Hepatocyte (in vitro differentiated cells): Measurements from ENCODE around the gene TNNC1. TPM values are rescaled to one million over a fixed set of nuclear protein-coding genes. Genes with fewer than 3 reads are reported as not detected.

ENCODE experiments used
- DNase-seq: peaks from one replicate; pipeline ENCODE4 v3.0.0-alpha.2; 2016; ENCODE audit warnings: low spot score
- H2AFZ ChIP-seq: fragments of 200-600 bp; sonication (generic); 2 replicates; pipeline ENCODE4 v1.6.0; 2016; ENCODE audit warnings: antibody characterized with exemption, mild to moderate bottlenecking
- H3K27ac ChIP-seq: fragments of 200-600 bp; sonication (generic); 2 replicates; pipeline ENCODE4 v1.5.1; 2016; ENCODE audit warnings: mild to moderate bottlenecking
- H3K27me3 ChIP-seq: fragments of 200-600 bp; sonication (generic); 2 replicates; pipeline ENCODE4 v1.6.1; 2016
- H3K36me3 ChIP-seq: fragments of 200-600 bp; sonication (generic); replicated peaks from 2 replicates; pipeline ENCODE4 v1.5.1; 2016; ENCODE audit warnings: low read depth; ENCODE audit not compliant: insufficient read depth
- H3K4me1 ChIP-seq: fragments of 200-600 bp; sonication (generic); 2 replicates; pipeline ENCODE4 v1.5.1; 2016; ENCODE audit warnings: mild to moderate bottlenecking, moderate library complexity; ENCODE audit not compliant: insufficient read depth
- H3K4me2 ChIP-seq: fragments of 200-600 bp; sonication (generic); 2 replicates; pipeline ENCODE4 v1.6.0; 2016
- H3K4me3 ChIP-seq: fragments of 200-600 bp; sonication (generic); 2 replicates; pipeline ENCODE4 v1.5.1; 2016; ENCODE audit warnings: mild to moderate bottlenecking
- H3K79me2 ChIP-seq: fragments of 200-600 bp; sonication (generic); 2 replicates; pipeline ENCODE4 v1.6.0; 2017; ENCODE audit warnings: mild to moderate bottlenecking
- H3K9me2 ChIP-seq: fragments of 200-600 bp; sonication (generic); replicated peaks from 2 replicates; pipeline ENCODE4 v1.6.0; 2017; ENCODE audit warnings: mild to moderate bottlenecking; ENCODE audit not compliant: insufficient read depth
- H3K9me3 ChIP-seq: fragments of 200-600 bp; sonication (generic); 2 replicates; pipeline ENCODE4 v1.5.1; 2016; ENCODE audit warnings: low read depth, mild to moderate bottlenecking
- H4K20me1 ChIP-seq: fragments of 200-600 bp; sonication (generic); 2 replicates; pipeline ENCODE4 v1.6.0; 2016; ENCODE audit warnings: mild to moderate bottlenecking; ENCODE audit not compliant: insufficient read depth, poor library complexity, severe bottlenecking
- EZH2 ChIP-seq: fragments of 200-600 bp; sonication (generic); IDR thresholded peaks from 2 replicates; pipeline ENCODE4 v1.6.1; 2016; ENCODE audit warnings: antibody characterized with exemption, mild to moderate bottlenecking, borderline replicate concordance
- EZH2phosphoT487 ChIP-seq: fragments of 200-600 bp; sonication (generic); IDR thresholded peaks from one replicate; pipeline ENCODE4 v1.6.1; 2018; ENCODE audit warnings: antibody characterized with exemption, mild to moderate bottlenecking, low read depth, moderate library complexity; ENCODE audit not compliant: unreplicated experiment, severe bottlenecking
- WGBS: methylation state at CpG from one replicate; pipeline ENCODE4 v1.1.6; 2016; ENCODE audit warnings: low lambda C conversion rate; ENCODE audit errors: missing lambda C conversion rate; 5-methylcytosine and 5-hydroxymethylcytosine counted together
- polyA plus RNA-seq: library from polyadenylated mRNA; unstranded; fragments of >200 nt; fragmentation: Nextera tagmentation; extraction: Ambion mirVana; gene quantifications from 2 replicates; pipeline ENCODE4 v1.2.1, GENCODE V29; 2016
- total RNA-seq: library from RNA; depleted of rRNA; stranded (reverse); fragments of >200 nt; gene quantifications from 2 replicates; pipeline ENCODE4 v1.2.3, GENCODE V29; 2014
- TF ChIP-seq, protein P1 (sequence below): fragments of 200-600 bp; sonication (generic); IDR thresholded peaks from 2 replicates; pipeline ENCODE4 v1.5.1; 2016; ENCODE audit warnings: antibody characterized with exemption, mild to moderate bottlenecking; ENCODE audit not compliant: poor library complexity

TNNC1 gene
- total and polyA plus RNA-seq, 2 experiments from 2014 or later: 9.7 to 15.0 TPM

- Histone ChIP-seq H4K20me1 (no peaks in the 10 kb centered on the region), H2AFZ (no peak overlapping the region), H3K36me3 (no peaks in the 10 kb centered on the region)
These were observed 34.9 kb upstream of the TNNC1 start for GRCh38 chr3:52488746-52489145.

DNA sequence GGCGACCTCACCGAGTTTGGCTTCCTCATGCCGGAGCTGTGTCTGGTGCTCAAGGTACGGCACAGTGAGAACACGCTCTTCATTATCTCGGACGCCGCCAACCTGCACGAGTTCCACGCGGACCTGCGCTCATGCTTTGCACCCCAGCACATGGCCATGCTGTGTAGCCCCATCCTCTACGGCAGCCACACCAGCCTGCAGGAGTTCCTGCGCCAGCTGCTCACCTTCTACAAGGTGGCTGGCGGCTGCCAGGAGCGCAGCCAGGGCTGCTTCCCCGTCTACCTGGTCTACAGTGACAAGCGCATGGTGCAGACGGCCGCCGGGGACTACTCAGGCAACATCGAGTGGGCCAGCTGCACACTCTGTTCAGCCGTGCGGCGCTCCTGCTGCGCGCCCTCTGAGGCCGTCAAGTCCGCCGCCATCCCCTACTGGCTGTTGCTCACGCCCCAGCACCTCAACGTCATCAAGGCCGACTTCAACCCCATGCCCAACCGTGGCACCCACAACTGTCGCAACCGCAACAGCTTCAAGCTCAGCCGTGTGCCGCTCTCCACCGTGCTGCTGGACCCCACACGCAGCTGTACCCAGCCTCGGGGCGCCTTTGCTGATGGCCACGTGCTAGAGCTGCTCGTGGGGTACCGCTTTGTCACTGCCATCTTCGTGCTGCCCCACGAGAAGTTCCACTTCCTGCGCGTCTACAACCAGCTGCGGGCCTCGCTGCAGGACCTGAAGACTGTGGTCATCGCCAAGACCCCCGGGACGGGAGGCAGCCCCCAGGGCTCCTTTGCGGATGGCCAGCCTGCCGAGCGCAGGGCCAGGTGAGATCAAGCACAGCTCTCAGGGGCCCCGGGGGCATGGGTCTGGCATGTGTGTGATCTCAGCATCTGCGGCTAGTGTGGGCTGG, 34.2 kb upstream of the TNNC1 start:
- Histone ChIP-seq H3K4me2 (no peak overlapping the region), H3K4me3 (no peak overlapping the region), H4K20me1 (no peaks in the 10 kb centered on the region), H3K36me3 (no peaks in the 10 kb centered on the region), H2AFZ (no peak overlapping the region), H3K9me2 (no peaks in the 10 kb centered on the region), H3K4me1 (peaks cover 18% of the 10 kb centered on the region), H3K9me3 (no peaks in the 10 kb centered on the region), H3K79me2 (no peaks in the 10 kb centered on the region), H3K27ac (no peak overlapping the region), H3K27me3 (no peaks in the 10 kb centered on the region)
- TF ChIP-seq EZH2phosphoT487: no peak
- TF ChIP-seq EZH2: no peak
- TF ChIP-seq, protein P1, sequence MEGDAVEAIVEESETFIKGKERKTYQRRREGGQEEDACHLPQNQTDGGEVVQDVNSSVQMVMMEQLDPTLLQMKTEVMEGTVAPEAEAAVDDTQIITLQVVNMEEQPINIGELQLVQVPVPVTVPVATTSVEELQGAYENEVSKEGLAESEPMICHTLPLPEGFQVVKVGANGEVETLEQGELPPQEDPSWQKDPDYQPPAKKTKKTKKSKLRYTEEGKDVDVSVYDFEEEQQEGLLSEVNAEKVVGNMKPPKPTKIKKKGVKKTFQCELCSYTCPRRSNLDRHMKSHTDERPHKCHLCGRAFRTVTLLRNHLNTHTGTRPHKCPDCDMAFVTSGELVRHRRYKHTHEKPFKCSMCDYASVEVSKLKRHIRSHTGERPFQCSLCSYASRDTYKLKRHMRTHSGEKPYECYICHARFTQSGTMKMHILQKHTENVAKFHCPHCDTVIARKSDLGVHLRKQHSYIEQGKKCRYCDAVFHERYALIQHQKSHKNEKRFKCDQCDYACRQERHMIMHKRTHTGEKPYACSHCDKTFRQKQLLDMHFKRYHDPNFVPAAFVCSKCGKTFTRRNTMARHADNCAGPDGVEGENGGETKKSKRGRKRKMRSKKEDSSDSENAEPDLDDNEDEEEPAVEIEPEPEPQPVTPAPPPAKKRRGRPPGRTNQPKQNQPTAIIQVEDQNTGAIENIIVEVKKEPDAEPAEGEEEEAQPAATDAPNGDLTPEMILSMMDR: no peak
- no peak for DNase-seq
- 96% methylated on average over 54 of the region's 59 CpGs for WGBS

More at GRCh38 chr3:52488746-52489145, 34.9 kb upstream of the TNNC1 start:
- no peak overlapping the region for H3K27ac ChIP-seq
- DNase-seq: no peak
- H3K4me1 ChIP-seq: peaks cover 11% of the 10 kb centered on the region
- no peak for TF ChIP-seq EZH2phosphoT487
- TF ChIP-seq EZH2: no peak
- TF ChIP-seq, protein P1: no peak
- no peaks in the 10 kb centered on the region for H3K9me3 ChIP-seq
- no peaks in the 10 kb centered on the region for H3K27me3 ChIP-seq
- no peaks in the 10 kb centered on the region for H3K79me2 ChIP-seq
- H3K4me2 ChIP-seq: no peak overlapping the region
- H3K9me2 ChIP-seq: no peaks in the 10 kb centered on the region
- 94% methylated on average over 3 of the region's 3 CpGs for WGBS
- H3K4me3 ChIP-seq: no peak overlapping the region

DNA sequence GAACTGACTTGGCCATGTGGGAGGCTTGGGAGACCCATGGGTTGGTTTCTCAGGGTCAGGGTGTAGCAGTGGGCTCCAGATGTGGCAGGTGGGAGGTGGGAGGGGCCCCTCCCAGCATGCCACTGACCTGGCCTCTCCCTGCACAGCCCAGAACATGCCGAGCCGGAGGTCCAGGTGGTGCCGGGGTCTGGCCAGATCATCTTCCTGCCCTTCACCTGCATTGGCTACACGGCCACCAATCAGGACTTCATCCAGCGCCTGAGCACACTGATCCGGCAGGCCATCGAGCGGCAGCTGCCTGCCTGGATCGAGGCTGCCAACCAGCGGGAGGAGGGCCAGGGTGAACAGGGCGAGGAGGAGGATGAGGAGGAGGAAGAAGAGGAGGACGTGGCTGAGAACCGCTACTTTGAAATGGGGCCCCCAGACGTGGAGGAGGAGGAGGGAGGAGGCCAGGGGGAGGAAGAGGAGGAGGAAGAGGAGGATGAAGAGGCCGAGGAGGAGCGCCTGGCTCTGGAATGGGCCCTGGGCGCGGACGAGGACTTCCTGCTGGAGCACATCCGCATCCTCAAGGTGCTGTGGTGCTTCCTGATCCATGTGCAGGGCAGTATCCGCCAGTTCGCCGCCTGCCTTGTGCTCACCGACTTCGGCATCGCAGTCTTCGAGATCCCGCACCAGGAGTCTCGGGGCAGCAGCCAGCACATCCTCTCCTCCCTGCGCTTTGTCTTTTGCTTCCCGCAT, 33.4 kb upstream of the TNNC1 start:
- H3K27me3 ChIP-seq: no peaks in the 10 kb centered on the region
- H2AFZ ChIP-seq: no peak overlapping the region
- H3K36me3 ChIP-seq: no peaks in the 10 kb centered on the region
- WGBS: 98% methylated on average over 28 of the region's 31 CpGs
- no peak overlapping the region for H3K27ac ChIP-seq
- no peaks in the 10 kb centered on the region for H3K9me2 ChIP-seq
- no peak for DNase-seq
- H3K9me3 ChIP-seq: no peaks in the 10 kb centered on the region
- H4K20me1 ChIP-seq: no peaks in the 10 kb centered on the region
- no peak overlapping the region for H3K4me3 ChIP-seq
- peaks cover 20% of the 10 kb centered on the region for H3K4me1 ChIP-seq
- no peaks in the 10 kb centered on the region for H3K79me2 ChIP-seq
- TF ChIP-seq EZH2 (no peak), EZH2phosphoT487 (no peak)
- TF ChIP-seq, protein P1: no peak
- H3K4me2 ChIP-seq: no peak overlapping the region
